ENCODE results near the gene MYO5B. TPM values are rescaled to one million over a fixed set of nuclear protein-coding genes. Genes with fewer than 3 reads are reported as not detected.

MYO5B gene
- total RNA-seq, 2 donors from 2014 or later, result 1.2 to 1.4 TPM

GRCh38 chr18:50000227-50000626 is 194.7 kb downstream of the MYO5B start:
- DNase-seq (ENCODE audit: low spot score), result no peak
- intact Hi-C loops (cut with DNase I), result no loop called here

- intact Hi-C loops (cut with DNase I), result no loop called here
- no peak for DNase-seq (ENCODE audit: low spot score)
These were observed 195.8 kb downstream of the MYO5B start for GRCh38 chr18:49999128-49999527.

GRCh38 chr18:49997558-49997957 is 197.4 kb downstream of the MYO5B start:
- intact Hi-C loops (cut with DNase I), result no loop called here
- DNase-seq (ENCODE audit: low spot score), result no peak

- intact Hi-C loops (cut with DNase I), result no loop called here
- no peak for DNase-seq (ENCODE audit: low spot score)
These were observed 200.5 kb downstream of the MYO5B start for GRCh38 chr18:49994410-49994809.

GRCh38 chr18:49993299-49993698 is 201.6 kb downstream of the MYO5B start:
- intact Hi-C loops (cut with DNase I), result no loop called here
- no peak for DNase-seq (ENCODE audit: low spot score)

- DNase-seq (ENCODE audit: low spot score), result no peak
- intact Hi-C loops (cut with DNase I), result no loop called here
These were observed 206.2 kb downstream of the MYO5B start for GRCh38 chr18:49988733-49989132.

GRCh38 chr18:49988101-49988500 is 206.8 kb downstream of the MYO5B start:
- DNase-seq (ENCODE audit: low spot score), result no peak
- intact Hi-C loops (cut with DNase I), result no loop called here

- intact Hi-C loops (cut with DNase I), result no loop called here
- DNase-seq (ENCODE audit: low spot score), result no peak
These were observed 209.7 kb downstream of the MYO5B start for GRCh38 chr18:49985236-49985635.

GRCh38 chr18:49980896-49981295 is 214.1 kb downstream of the MYO5B start:
- no peak for DNase-seq (ENCODE audit: low spot score)
- intact Hi-C loops (cut with DNase I), result no loop called here

- intact Hi-C loops (cut with DNase I), result no loop called here
- DNase-seq (ENCODE audit: low spot score), result no peak
These were observed 218.0 kb downstream of the MYO5B start for GRCh38 chr18:49976795-49977560.

- intact Hi-C loops (cut with DNase I), result no loop called here
These were observed 218.9 kb downstream of the MYO5B start for GRCh38 chr18:49976001-49976400.

GRCh38 chr18:49974079-49974478 is 220.9 kb downstream of the MYO5B start:
- no peak for DNase-seq (ENCODE audit: low spot score)
- intact Hi-C loops (cut with DNase I), result no loop called here

More at GRCh38 chr18:49976001-49976400, 218.9 kb downstream of the MYO5B start:
- no peak for DNase-seq (ENCODE audit: low spot score)

GRCh38 chr18:49973592-49973991 is 221.4 kb downstream of the MYO5B start:
- no peak for DNase-seq (ENCODE audit: low spot score)
- intact Hi-C loops (cut with DNase I), result no loop called here

GRCh38 chr18:49972535-49972934 is 222.4 kb downstream of the MYO5B start:
- intact Hi-C loops (cut with DNase I), result no loop called here
- no peak for DNase-seq (ENCODE audit: low spot score)

GRCh38 chr18:49971462-49971861 is 223.5 kb downstream of the MYO5B start:
- DNase-seq (ENCODE audit: low spot score), result no peak
- intact Hi-C loops (cut with DNase I), result no loop called here

- no peak for DNase-seq (ENCODE audit: low spot score)
- intact Hi-C loops (cut with DNase I), result no loop called here
These were observed 224.6 kb downstream of the MYO5B start for GRCh38 chr18:49970319-49970718.

GRCh38 chr18:49968644-49969309 is 226.2 kb downstream of the MYO5B start:
- intact Hi-C loops (cut with DNase I), result no loop called here
- no peak for DNase-seq (ENCODE audit: low spot score)

- intact Hi-C loops (cut with DNase I), result no loop called here
- DNase-seq (ENCODE audit: low spot score), result no peak
These were observed 227.2 kb downstream of the MYO5B start for GRCh38 chr18:49967636-49968313.

- intact Hi-C loops (cut with DNase I), result no loop called here
- no peak for DNase-seq (ENCODE audit: low spot score)
These were observed 227.8 kb downstream of the MYO5B start for GRCh38 chr18:49967171-49967570.

- intact Hi-C loops (cut with DNase I), result no loop called here
These were observed 228.9 kb downstream of the MYO5B start for GRCh38 chr18:49966090-49966489.

More at GRCh38 chr18:49966090-49966489, 228.9 kb downstream of the MYO5B start:
- no peak for DNase-seq (ENCODE audit: low spot score)

All from posterior vena cava (tissue), 2 donors.